RCC 7860 (cell line): Measurements from ENCODE around the gene TRMT44.
"Not testable (repeated sequence)": the region's sequence is repeated elsewhere in the genome, so short reads cannot be mapped to it uniquely, and the experiment has no call there.

Source experiments
- DNase-seq: peaks from one replicate; pipeline ENCODE4 v3.0.0-alpha.2; 2015; ENCODE audit warnings: low spot score
- FAIRE-seq: peaks from 2 replicates; lab custom pipeline; 2012; peaks lifted over from hg19 to GRCh38; lab: Jason Lieb, UNC

Gene TRMT44

GRCh38 chr4:8508740-8509139 lies 68.2 kb downstream of the TRMT44 start:
- no peak for FAIRE-seq

GRCh38 chr4:8509311-8509950 lies 68.9 kb downstream of the TRMT44 start:
- DNase-seq (no peak), FAIRE-seq (no peak)

More at GRCh38 chr4:8508740-8509139, 68.2 kb downstream of the TRMT44 start:
- no peak for DNase-seq

GRCh38 chr4:8510191-8510590 lies 69.6 kb downstream of the TRMT44 start:
- FAIRE-seq = no peak

GRCh38 chr4:8510611-8511285 lies 70.2 kb downstream of the TRMT44 start:
- DNase-seq (no peak), FAIRE-seq (no peak)

More at GRCh38 chr4:8510191-8510590, 69.6 kb downstream of the TRMT44 start:
- DNase-seq = no peak

GRCh38 chr4:8512510-8512909 lies 71.9 kb downstream of the TRMT44 start:
- FAIRE-seq = no peak

GRCh38 chr4:8513080-8513479 lies 72.5 kb downstream of the TRMT44 start:
- DNase-seq, FAIRE-seq: not testable (repeated sequence)

More at GRCh38 chr4:8512510-8512909, 71.9 kb downstream of the TRMT44 start:
- DNase-seq = no peak

GRCh38 chr4:8513931-8514330 lies 73.4 kb downstream of the TRMT44 start:
- FAIRE-seq = no peak
- DNase-seq = no peak

GRCh38 chr4:8514391-8514790 lies 73.8 kb downstream of the TRMT44 start:
- DNase-seq (no peak), FAIRE-seq (no peak)

- DNase-seq = no peak
These were observed 74.9 kb downstream of the TRMT44 start for GRCh38 chr4:8515316-8516060.

GRCh38 chr4:8516061-8516573 lies 75.5 kb downstream of the TRMT44 start:
- FAIRE-seq (no peak), DNase-seq (no peak)

More at GRCh38 chr4:8515316-8516060, 74.9 kb downstream of the TRMT44 start:
- no peak for FAIRE-seq

GRCh38 chr4:8516996-8517550 lies 76.5 kb downstream of the TRMT44 start:
- FAIRE-seq = no peak
- no peak for DNase-seq

GRCh38 chr4:8517946-8518345 lies 77.4 kb downstream of the TRMT44 start:
- DNase-seq (no peak), FAIRE-seq (no peak)

GRCh38 chr4:8522160-8523120 lies 81.9 kb downstream of the TRMT44 start:
- FAIRE-seq (no peak), DNase-seq (no peak)

- FAIRE-seq = no peak
- no peak for DNase-seq
These were observed 82.6 kb downstream of the TRMT44 start for GRCh38 chr4:8523175-8523574.

- no peak for FAIRE-seq
These were observed 83.2 kb downstream of the TRMT44 start for GRCh38 chr4:8523766-8524165.

GRCh38 chr4:8524595-8525382 lies 84.2 kb downstream of the TRMT44 start:
- FAIRE-seq = no peak
- no peak for DNase-seq

More at GRCh38 chr4:8523766-8524165, 83.2 kb downstream of the TRMT44 start:
- no peak for DNase-seq

- FAIRE-seq = no peak
- no peak for DNase-seq
These were observed 85.0 kb downstream of the TRMT44 start for GRCh38 chr4:8525383-8526120.
